ENCODE results near the gene MYOD1.

Gene MYOD1

DNA sequence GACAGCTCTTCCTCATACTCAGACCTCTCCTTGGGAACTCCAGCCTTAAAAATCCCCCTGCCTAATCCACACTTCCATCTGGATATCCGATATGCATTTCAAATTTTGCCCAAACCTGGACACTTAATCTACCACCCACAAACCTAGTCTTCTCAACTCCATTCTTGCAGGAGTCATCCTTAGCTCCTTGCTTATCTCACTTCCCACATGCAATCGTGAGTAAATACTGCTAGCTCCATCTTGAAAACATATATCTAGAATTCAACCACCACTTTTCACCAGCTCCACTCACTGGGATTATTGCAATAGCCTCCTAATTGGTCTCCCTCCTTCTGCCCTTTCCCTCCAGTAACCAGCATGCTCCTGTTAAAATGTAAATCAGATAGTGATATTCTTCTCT lies 2.6 kb upstream of the MYOD1 start:
- DNase-seq (ENCODE audit: low read depth), result no peak
- no peak overlapping the region for H3K4me3 ChIP-seq (ENCODE audit: low read depth, low read length)
- TF ChIP-seq, protein P1, sequence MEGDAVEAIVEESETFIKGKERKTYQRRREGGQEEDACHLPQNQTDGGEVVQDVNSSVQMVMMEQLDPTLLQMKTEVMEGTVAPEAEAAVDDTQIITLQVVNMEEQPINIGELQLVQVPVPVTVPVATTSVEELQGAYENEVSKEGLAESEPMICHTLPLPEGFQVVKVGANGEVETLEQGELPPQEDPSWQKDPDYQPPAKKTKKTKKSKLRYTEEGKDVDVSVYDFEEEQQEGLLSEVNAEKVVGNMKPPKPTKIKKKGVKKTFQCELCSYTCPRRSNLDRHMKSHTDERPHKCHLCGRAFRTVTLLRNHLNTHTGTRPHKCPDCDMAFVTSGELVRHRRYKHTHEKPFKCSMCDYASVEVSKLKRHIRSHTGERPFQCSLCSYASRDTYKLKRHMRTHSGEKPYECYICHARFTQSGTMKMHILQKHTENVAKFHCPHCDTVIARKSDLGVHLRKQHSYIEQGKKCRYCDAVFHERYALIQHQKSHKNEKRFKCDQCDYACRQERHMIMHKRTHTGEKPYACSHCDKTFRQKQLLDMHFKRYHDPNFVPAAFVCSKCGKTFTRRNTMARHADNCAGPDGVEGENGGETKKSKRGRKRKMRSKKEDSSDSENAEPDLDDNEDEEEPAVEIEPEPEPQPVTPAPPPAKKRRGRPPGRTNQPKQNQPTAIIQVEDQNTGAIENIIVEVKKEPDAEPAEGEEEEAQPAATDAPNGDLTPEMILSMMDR (IDR thresholded peaks at IDR 0.05; ENCODE audit: low read depth, low read length, missing control alignments), result no peak

DNA sequence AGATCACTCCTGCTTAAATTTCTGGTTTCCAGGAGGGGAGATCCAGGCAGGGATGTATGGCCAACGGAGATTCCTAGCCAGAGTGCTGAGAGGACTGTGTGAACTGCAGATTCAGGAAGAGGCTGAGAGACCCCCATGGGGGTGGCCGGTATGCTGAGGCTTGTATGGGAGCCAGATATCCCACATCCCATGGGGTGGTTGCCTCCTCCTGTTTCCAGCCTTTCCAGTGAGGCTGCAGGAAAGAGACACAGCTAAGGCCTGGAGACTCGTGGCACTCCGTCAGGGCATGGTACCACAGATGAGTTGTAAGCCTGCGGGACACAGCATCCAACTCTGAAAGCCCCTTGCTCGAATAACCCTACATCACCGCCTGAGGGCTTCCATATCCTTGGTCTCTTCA lies 1.4 kb upstream of the MYOD1 start:
- no peak overlapping the region for H3K4me3 ChIP-seq (ENCODE audit: low read depth, low read length)
- no peak for DNase-seq (ENCODE audit: low read depth)
- TF ChIP-seq, protein P1 (IDR thresholded peaks at IDR 0.05; ENCODE audit: low read depth, low read length, missing control alignments), result no peak

DNA sequence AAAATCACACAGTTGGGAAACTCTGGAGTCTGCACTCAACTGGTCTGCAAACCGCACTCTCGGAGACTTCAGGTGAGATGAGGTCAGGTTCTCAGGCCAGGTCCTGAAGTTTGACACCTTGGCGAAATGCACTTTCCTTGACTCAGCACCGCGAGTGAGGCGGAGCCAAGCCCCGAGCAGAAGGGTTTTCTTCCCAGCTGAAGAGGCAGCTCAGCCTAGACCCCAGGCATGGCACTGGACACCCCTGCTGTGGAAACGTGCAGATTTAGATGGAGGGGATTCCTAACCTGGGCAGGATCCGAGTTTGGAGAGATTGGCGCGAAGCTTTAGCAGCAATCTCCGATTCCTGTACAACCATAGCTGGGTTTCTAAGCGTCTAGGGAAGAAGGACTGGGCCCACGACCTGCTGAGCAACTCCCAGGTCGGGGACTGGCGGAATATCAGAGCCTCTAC lies 835 bp upstream of the MYOD1 start:
- H3K4me3 ChIP-seq (ENCODE audit: low read depth, low read length), result no peak overlapping the region
- DNase-seq (ENCODE audit: low read depth), result no peak
- TF ChIP-seq, protein P1 (IDR thresholded peaks at IDR 0.05; ENCODE audit: low read depth, low read length, missing control alignments), result no peak

DNA sequence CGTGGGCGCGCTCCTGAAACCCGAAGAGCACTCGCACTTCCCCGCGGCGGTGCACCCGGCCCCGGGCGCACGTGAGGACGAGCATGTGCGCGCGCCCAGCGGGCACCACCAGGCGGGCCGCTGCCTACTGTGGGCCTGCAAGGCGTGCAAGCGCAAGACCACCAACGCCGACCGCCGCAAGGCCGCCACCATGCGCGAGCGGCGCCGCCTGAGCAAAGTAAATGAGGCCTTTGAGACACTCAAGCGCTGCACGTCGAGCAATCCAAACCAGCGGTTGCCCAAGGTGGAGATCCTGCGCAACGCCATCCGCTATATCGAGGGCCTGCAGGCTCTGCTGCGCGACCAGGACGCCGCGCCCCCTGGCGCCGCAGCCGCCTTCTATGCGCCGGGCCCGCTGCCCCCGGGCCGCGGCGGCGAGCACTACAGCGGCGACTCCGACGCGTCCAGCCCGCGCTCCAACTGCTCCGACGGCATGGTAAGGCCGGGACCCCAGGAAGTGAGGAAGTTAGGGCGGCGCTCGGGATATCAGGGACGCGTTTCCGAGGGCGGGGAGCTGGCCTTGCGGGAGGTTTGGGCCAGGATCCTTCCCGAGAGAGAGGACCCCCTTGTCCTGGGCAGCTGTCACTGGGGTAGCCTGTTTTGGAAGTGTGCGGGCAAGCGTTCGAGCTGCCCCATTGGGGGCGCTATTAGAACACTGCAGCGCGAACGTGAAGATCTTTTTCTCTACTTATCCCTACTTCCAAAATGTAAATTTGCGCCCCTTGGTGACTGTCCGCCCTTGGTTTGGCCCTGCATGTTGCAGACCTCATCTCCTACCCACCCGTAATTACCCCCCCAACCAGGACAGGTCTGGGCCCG lies 796 bp downstream of the MYOD1 start:
- TF ChIP-seq, protein P1 (IDR thresholded peaks at IDR 0.05; ENCODE audit: low read depth, low read length, missing control alignments), result peak; percentile 16
- DNase-seq (ENCODE audit: low read depth), result no peak
- H3K4me3 ChIP-seq (ENCODE audit: low read depth, low read length), result no peak overlapping the region

DNA sequence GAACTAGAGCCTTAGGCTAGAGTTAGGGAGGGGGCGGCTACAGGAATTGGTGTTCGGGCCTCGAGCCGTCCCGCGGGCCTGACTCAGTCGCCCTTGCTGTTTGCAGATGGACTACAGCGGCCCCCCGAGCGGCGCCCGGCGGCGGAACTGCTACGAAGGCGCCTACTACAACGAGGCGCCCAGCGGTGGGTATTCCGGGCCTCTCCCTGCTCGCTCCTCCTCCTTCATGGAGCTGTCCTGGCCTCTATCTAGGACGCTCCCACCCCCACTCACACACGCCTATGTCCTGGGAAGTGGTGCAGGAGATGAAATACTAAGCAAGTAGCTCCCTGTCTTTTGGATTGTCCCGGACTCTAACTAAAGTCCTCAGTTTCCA lies 1.4 kb downstream of the MYOD1 start:
- TF ChIP-seq, protein P1 (IDR thresholded peaks at IDR 0.05; ENCODE audit: low read depth, low read length, missing control alignments), result no peak
- no peak overlapping the region for H3K4me3 ChIP-seq (ENCODE audit: low read depth, low read length)
- no peak for DNase-seq (ENCODE audit: low read depth)

DNA sequence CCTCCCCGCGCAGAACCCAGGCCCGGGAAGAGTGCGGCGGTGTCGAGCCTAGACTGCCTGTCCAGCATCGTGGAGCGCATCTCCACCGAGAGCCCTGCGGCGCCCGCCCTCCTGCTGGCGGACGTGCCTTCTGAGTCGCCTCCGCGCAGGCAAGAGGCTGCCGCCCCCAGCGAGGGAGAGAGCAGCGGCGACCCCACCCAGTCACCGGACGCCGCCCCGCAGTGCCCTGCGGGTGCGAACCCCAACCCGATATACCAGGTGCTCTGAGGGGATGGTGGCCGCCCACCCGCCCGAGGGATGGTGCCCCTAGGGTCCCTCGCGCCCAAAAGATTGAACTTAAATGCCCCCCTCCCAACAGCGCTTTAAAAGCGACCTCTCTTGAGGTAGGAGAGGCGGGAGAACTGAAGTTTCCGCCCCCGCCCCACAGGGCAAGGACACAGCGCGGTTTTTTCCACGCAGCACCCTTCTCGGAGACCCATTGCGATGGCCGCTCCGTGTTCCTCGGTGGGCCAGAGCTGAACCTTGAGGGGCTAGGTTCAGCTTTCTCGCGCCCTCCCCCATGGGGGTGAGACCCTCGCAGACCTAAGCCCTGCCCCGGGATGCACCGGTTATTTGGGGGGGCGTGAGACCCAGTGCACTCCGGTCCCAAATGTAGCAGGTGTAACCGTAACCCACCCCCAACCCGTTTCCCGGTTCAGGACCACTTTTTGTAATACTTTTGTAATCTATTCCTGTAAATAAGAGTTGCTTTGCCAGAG lies 2.0 kb downstream of the MYOD1 start:
- H3K4me3 ChIP-seq (ENCODE audit: low read depth, low read length), result no peak overlapping the region
- DNase-seq (ENCODE audit: low read depth), result no peak
- TF ChIP-seq, protein P1 (IDR thresholded peaks at IDR 0.05; ENCODE audit: low read depth, low read length, missing control alignments), result no peak
